ENCODE data around the gene POLN. TPM values are rescaled to one million over a fixed set of nuclear protein-coding genes. Genes with fewer than 3 reads are reported as not detected.

Gene POLN
- polyA plus RNA-seq, 2 of the 4 experiments (the other 2 are of a cell fraction) = 2.4 to 2.9 TPM

- TF ChIP-seq TP53 (CRISPR knock-in tag; IDR thresholded peaks at IDR 0.05) (no peak), KDM5A (IDR thresholded peaks at IDR 0.05) (no peak), E2F6 (IDR thresholded peaks at IDR 0.05; ENCODE audit: borderline replicate concordance, low read depth) (no peak), RAD21 (conservative IDR thresholded peaks at IDR 0.05 in 1 of 2, IDR thresholded peaks at IDR 0.05 in 1 of 2) (no peak), FOXS1 (CRISPR knock-in tag; IDR thresholded peaks at IDR 0.05) (no peak)
Observed at GRCh38 chr4:2051086-2051485, 190.8 kb downstream of the POLN start (continued).

GRCh38 chr4:2049811-2050210 lies 192.1 kb downstream of the POLN start:
- 92% methylated on average over 7 of the region's 7 CpGs for WGBS (ENCODE audit: missing lambda C conversion rate)
- no peak for ATAC-seq
- no peak overlapping the region for H3K27ac ChIP-seq
- no peak for FAIRE-seq
- no peak overlapping the region for H3K4me3 ChIP-seq
- ChIA-PET POLR2A (no interaction called here), CTCF (interaction anchor here (1.0 to 1.4 kb wide), 2 partner anchors 9 to 13 kb away, joined by 3 read pairs; no protein-coding TSS in a partner anchor)
- no peak overlapping the region for H3K4me2 ChIP-seq
- peaks cover under 1% of the 10 kb centered on the region; the same call in 1 of the 3 replicates for H3K9me3 ChIP-seq
- no peaks in the 10 kb centered on the region; the same call in 2 of the 3 replicates for H3K4me1 ChIP-seq
- no peak for DNase-seq (ENCODE audit: low read depth in 1 of 2, low spot score in 1 of 2)
- no peak for TF ChIP-seq CTCF (IDR thresholded peaks at IDR 0.05)
- no peak for TF ChIP-seq RCOR1 (IDR thresholded peaks at IDR 0.05; ENCODE audit: low read depth, low read length)
- no peak for TF ChIP-seq E2F6 (IDR thresholded peaks at IDR 0.05; ENCODE audit: borderline replicate concordance, low read depth)
- TF ChIP-seq ESRRA (IDR thresholded peaks at IDR 0.05; ENCODE audit: borderline replicate concordance, low read length) = no peak
- TF ChIP-seq PBX3 (IDR thresholded peaks at IDR 0.05) = no peak
- no peak for TF ChIP-seq RAD21 (conservative IDR thresholded peaks at IDR 0.05 in 1 of 2, IDR thresholded peaks at IDR 0.05 in 1 of 2)
- no peak for TF ChIP-seq EHMT2 (IDR thresholded peaks at IDR 0.05; ENCODE audit: low read depth)
- TF ChIP-seq KDM5A (IDR thresholded peaks at IDR 0.05) = no peak
- TF ChIP-seq RFX5 (IDR thresholded peaks at IDR 0.05) = no peak
- no peak for TF ChIP-seq ZC3H11A (IDR thresholded peaks at IDR 0.05)
- TF ChIP-seq GATA3 (IDR thresholded peaks at IDR 0.05; ENCODE audit: borderline replicate concordance) = no peak
- TF ChIP-seq ATOH8 (CRISPR knock-in tag; IDR thresholded peaks at IDR 0.05; ENCODE audit: low read depth) = no peak
- TF ChIP-seq NFE2L2 (conservative IDR thresholded peaks at IDR 0.05; ENCODE audit: low read length) = no peak
- TF ChIP-seq ZNF302 (CRISPR knock-in tag; IDR thresholded peaks at IDR 0.05) = no peak
- TF ChIP-seq NR3C1 (IDR thresholded peaks at IDR 0.05) = no peak
- no peak for TF ChIP-seq SREBF2 (IDR thresholded peaks at IDR 0.05)
- no peak for TF ChIP-seq MAX (IDR thresholded peaks at IDR 0.05)
- TF ChIP-seq MYC (IDR thresholded peaks at IDR 0.05; ENCODE audit: borderline replicate concordance, low read length) = no peak
- TF ChIP-seq ELK1 (IDR thresholded peaks at IDR 0.05; ENCODE audit: low read depth, low read length) = no peak
- TF ChIP-seq MAFK (IDR thresholded peaks at IDR 0.05; ENCODE audit: partially characterized antibody) = no peak
